ENCODE measurements around the gene KRT16. TPM values are rescaled to one million over a fixed set of nuclear protein-coding genes. Genes with fewer than 3 reads are reported as not detected.
"Not testable (repeated sequence)": the region's sequence is repeated elsewhere in the genome, so short reads cannot be mapped to it uniquely, and the experiment has no call there.

The KRT16 gene
- total RNA-seq, 1 experiment from 2014 or later: not detected

DNA sequence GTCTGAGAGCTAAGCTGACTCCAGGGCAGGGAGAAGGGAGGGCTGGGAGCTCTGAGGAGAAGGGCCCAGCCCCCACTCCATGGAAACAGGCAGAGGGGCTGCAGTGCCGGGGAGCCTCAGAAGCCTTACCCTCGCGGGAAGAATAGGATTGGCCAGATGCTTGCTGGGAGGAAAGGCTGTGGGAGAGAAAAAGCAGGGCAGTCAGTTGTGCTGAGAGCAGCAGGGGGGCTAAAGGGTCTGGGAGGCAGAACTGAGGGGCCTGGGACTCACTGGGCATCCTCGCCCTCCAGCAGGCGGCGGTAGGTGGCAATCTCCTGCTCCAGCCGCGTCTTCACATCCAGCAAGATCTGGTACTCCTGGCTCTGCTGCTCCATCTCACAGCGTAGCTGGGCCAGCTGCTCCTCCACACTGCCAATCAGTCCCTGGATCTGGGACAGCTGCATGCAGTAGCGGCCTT lies 2.5 kb downstream of the KRT16 start:
- H3K27ac Mint-ChIP-seq; H3K27me3 ChIP-seq (ENCODE audit: insufficient read depth, low read length); H2BK5ac ChIP-seq (ENCODE audit: insufficient read length, low read length); H2AFZ ChIP-seq (ENCODE audit: low read length); H4K20me1 ChIP-seq (ENCODE audit: control insufficient read depth, insufficient read depth, insufficient read length); H3K79me2 ChIP-seq (ENCODE audit: insufficient read depth, low read length); H2AK5ac ChIP-seq (ENCODE audit: insufficient read length, low read length); H3K4me1 ChIP-seq (ENCODE audit: insufficient read depth, low read length); H3K9me3 ChIP-seq (ENCODE audit: control insufficient read depth, low read depth, low read length); H4K8ac ChIP-seq (replicated peaks; ENCODE audit: insufficient read length, low read depth, low read length); H2BK12ac ChIP-seq (ENCODE audit: insufficient read length, low read depth, low read length); H3K9ac ChIP-seq (ENCODE audit: extremely low read depth, insufficient read length, low read length); H3K23ac ChIP-seq (ENCODE audit: insufficient read length, low read depth, low read length); H3K23me2 ChIP-seq (ENCODE audit: insufficient read length, low read depth, low read length, poor library complexity, severe bottlenecking); H3K27ac ChIP-seq (ENCODE audit: insufficient read length, low read depth, low read length); H3K56ac ChIP-seq (ENCODE audit: insufficient read length, low read depth, low read length); H4K91ac ChIP-seq (ENCODE audit: insufficient read length, low read depth, low read length); H3K4ac ChIP-seq (ENCODE audit: low read depth, low read length); H3T11ph ChIP-seq (ENCODE audit: low read length); H3K14ac ChIP-seq (ENCODE audit: insufficient read depth, low read length); H3K18ac ChIP-seq (ENCODE audit: insufficient read length, low read depth, low read length); H4K5ac ChIP-seq (ENCODE audit: insufficient read length, low read depth, low read length); H2BK15ac ChIP-seq (ENCODE audit: low read depth, low read length); H3K79me1 ChIP-seq (ENCODE audit: insufficient read depth, low read depth, low read length, poor library complexity, severe bottlenecking); H2BK120ac ChIP-seq (ENCODE audit: low read depth, low read length, poor library complexity, severe bottlenecking); H2BK20ac ChIP-seq (ENCODE audit: low read depth, low read length, poor library complexity, severe bottlenecking); H3K4me3 Mint-ChIP-seq; H3K4me2 ChIP-seq (ENCODE audit: insufficient read depth, insufficient read length, low read length): not testable (repeated sequence)
- peaks cover 1 to 13% (median 6%) of the 10 kb centered on the region in 3 experiments; a peak in 5 of 7 replicates for H3K36me3 Mint-ChIP-seq (ENCODE audit: insufficient read depth in 1 of 3, low read depth in 3 of 3)
- peaks cover 24% of the 10 kb centered on the region for H3K27me3 Mint-ChIP-seq (ENCODE audit: low read depth)
- peaks cover 14 to 16% of the 10 kb centered on the region in 2 experiments for H3K9me3 Mint-ChIP-seq
- DNase-seq: peak; percentile 90
- peaks cover 6 to 10% of the 10 kb centered on the region in 2 experiments for H3K4me1 Mint-ChIP-seq
- WGBS (ENCODE audit: extremely low coverage, insufficient read length, low lambda C conversion rate): no CpG with 5 or more reads among the region's 10 CpGs
- TF ChIP-seq, protein P1, sequence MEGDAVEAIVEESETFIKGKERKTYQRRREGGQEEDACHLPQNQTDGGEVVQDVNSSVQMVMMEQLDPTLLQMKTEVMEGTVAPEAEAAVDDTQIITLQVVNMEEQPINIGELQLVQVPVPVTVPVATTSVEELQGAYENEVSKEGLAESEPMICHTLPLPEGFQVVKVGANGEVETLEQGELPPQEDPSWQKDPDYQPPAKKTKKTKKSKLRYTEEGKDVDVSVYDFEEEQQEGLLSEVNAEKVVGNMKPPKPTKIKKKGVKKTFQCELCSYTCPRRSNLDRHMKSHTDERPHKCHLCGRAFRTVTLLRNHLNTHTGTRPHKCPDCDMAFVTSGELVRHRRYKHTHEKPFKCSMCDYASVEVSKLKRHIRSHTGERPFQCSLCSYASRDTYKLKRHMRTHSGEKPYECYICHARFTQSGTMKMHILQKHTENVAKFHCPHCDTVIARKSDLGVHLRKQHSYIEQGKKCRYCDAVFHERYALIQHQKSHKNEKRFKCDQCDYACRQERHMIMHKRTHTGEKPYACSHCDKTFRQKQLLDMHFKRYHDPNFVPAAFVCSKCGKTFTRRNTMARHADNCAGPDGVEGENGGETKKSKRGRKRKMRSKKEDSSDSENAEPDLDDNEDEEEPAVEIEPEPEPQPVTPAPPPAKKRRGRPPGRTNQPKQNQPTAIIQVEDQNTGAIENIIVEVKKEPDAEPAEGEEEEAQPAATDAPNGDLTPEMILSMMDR (conservative IDR thresholded peaks at IDR 0.05): peak; percentile 72

DNA sequence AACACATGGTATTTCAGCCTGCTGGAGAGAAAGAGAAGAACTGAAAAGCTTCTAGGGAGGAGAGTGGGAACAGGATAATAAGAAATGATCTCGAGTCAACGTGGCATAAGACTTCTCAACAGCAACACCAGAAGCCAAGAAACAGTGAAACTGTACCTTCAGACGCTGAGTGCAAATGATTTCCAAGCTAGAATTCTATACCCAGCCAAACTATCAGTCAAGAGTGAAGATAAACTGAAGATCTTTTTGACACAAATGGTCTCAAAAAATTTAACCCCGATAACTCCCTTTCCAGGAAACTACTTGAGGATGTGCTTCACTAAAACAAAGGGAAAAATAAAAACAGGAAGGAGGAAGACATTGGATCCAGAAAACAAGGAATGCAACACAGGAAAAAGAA lies 5.6 kb downstream of the KRT16 start:
- H3K23me2 ChIP-seq (ENCODE audit: insufficient read length, low read depth, low read length, poor library complexity, severe bottlenecking); H3K4me1 Mint-ChIP-seq; H4K20me1 ChIP-seq (ENCODE audit: control insufficient read depth, insufficient read depth, insufficient read length); H3K79me1 ChIP-seq (ENCODE audit: insufficient read depth, low read depth, low read length, poor library complexity, severe bottlenecking); H3K56ac ChIP-seq (ENCODE audit: insufficient read length, low read depth, low read length); H3K4me3 Mint-ChIP-seq; H2BK5ac ChIP-seq (ENCODE audit: insufficient read length, low read length); H3K18ac ChIP-seq (ENCODE audit: insufficient read length, low read depth, low read length); H3K14ac ChIP-seq (ENCODE audit: insufficient read depth, low read length); H4K8ac ChIP-seq (replicated peaks; ENCODE audit: insufficient read length, low read depth, low read length); H3K79me2 ChIP-seq (ENCODE audit: insufficient read depth, low read length); H4K91ac ChIP-seq (ENCODE audit: insufficient read length, low read depth, low read length); H3K9me3 ChIP-seq (ENCODE audit: control insufficient read depth, low read depth, low read length); H3K23ac ChIP-seq (ENCODE audit: insufficient read length, low read depth, low read length); H2AK5ac ChIP-seq (ENCODE audit: insufficient read length, low read length); H3K27me3 ChIP-seq (ENCODE audit: insufficient read depth, low read length); H3T11ph ChIP-seq (ENCODE audit: low read length); H3K4me1 ChIP-seq (ENCODE audit: insufficient read depth, low read length); DNase-seq; H3K4ac ChIP-seq (ENCODE audit: low read depth, low read length); H3K27ac ChIP-seq (ENCODE audit: insufficient read length, low read depth, low read length); H4K5ac ChIP-seq (ENCODE audit: insufficient read length, low read depth, low read length); H2BK20ac ChIP-seq (ENCODE audit: low read depth, low read length, poor library complexity, severe bottlenecking); H2AFZ ChIP-seq (ENCODE audit: low read length); H2BK15ac ChIP-seq (ENCODE audit: low read depth, low read length); H3K27ac Mint-ChIP-seq; H2BK120ac ChIP-seq (ENCODE audit: low read depth, low read length, poor library complexity, severe bottlenecking); H2BK12ac ChIP-seq (ENCODE audit: insufficient read length, low read depth, low read length); H3K4me2 ChIP-seq (ENCODE audit: insufficient read depth, insufficient read length, low read length); H3K9ac ChIP-seq (ENCODE audit: extremely low read depth, insufficient read length, low read length): not testable (repeated sequence)
- Mint-ChIP-seq H3K27me3 (ENCODE audit: low read depth) (peaks cover 28% of the 10 kb centered on the region), H3K36me3 (ENCODE audit: insufficient read depth in 1 of 3, low read depth in 3 of 3) (peaks cover 1 to 13% (median 6%) of the 10 kb centered on the region in 3 experiments; a peak in 5 of 7 replicates), H3K9me3 (peaks cover 14 to 16% of the 10 kb centered on the region in 2 experiments)
- no CpG with 5 or more reads among the region's 4 CpGs for WGBS (ENCODE audit: extremely low coverage, insufficient read length, low lambda C conversion rate)
